Measurements from ENCODE around the gene TMEM26.
"Not testable (repeated sequence)": the region's sequence is repeated elsewhere in the genome, so short reads cannot be mapped to it uniquely, and the experiment has no call there.

The TMEM26 gene

DNA sequence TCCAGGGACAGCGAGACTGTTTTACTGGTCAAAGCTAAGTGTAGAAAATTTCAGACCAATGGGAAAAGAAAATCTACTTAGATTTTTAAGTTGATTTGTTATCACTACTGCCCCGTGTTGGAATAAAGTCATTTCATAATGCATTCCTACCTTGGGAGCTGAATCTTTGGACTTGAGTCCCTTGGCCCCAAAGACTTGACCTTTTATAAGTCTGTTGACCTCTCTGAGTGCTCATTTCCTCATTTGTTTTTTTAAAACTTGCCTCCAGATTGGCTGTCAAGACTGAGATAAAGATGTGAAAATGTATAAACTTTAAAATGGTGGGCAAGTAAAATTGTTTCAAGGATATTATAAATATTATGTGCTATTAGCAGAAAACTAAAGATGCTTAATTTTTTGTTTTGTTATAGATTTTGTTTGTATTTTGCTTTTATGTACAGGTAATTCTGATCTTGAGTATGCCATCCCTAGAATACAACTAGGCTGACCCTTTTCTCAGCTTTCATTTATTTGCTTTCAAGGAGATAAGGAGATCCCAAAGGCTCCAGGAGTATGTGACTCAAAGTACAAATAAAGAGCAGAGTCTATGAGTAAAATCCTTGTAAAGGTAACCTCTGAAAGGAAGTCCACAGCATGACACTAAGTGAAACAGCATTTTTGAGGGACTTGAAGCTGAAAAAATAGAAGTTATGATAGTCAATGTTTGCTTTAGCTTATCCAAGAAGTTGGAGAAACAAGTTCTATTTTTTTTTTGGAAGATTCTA lies 54.6 kb downstream of the TMEM26 start:
- peak; percentile 31 for DNase-seq (ENCODE audit: low read depth, low spot score)
- H3K4me3 ChIP-seq (ENCODE audit: low read depth, low read length), result no peak overlapping the region
- in situ Hi-C loops (cut with HindIII; ENCODE audit: low sequenced_read_pairs), result no loop called here
- TF ChIP-seq, protein P1, sequence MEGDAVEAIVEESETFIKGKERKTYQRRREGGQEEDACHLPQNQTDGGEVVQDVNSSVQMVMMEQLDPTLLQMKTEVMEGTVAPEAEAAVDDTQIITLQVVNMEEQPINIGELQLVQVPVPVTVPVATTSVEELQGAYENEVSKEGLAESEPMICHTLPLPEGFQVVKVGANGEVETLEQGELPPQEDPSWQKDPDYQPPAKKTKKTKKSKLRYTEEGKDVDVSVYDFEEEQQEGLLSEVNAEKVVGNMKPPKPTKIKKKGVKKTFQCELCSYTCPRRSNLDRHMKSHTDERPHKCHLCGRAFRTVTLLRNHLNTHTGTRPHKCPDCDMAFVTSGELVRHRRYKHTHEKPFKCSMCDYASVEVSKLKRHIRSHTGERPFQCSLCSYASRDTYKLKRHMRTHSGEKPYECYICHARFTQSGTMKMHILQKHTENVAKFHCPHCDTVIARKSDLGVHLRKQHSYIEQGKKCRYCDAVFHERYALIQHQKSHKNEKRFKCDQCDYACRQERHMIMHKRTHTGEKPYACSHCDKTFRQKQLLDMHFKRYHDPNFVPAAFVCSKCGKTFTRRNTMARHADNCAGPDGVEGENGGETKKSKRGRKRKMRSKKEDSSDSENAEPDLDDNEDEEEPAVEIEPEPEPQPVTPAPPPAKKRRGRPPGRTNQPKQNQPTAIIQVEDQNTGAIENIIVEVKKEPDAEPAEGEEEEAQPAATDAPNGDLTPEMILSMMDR (IDR thresholded peaks at IDR 0.05; ENCODE audit: low read depth, low read length), result no peak

DNA sequence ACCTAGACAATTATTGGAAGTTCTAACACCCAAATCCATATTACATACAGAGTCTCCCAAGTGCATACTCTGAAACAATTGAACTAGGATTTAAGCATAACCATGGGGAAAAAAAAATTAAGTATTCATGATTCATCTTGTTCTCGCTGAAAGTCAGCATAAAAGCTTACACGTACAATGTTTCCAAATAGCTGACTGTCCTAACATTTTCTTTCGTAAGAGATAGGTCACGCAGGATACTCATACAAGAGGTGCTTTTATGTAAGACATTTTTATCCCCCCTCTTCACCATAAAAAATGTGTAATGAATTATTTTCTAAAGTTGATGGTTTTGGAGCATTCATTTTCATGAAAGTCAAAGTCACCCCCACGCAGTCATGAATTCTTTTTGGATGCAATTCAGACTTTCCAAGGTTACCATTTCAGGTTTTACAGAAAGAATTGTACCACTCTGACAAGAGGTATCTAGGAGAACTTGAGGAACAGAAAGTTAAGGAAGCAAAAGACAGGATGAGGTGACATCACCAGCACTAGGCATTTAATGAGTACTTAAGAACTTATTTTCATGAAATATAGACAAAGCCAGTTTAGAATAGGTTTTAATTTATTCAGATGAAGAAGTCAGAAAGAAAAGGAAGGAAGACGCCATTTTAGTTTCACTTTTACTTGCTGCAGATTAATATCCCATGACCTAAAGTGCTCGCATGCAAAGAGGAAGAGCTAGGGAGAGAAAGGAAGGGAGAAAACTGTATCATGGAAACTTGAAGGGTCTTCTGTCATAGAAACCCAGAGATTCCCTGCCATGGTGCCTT lies 55.8 kb downstream of the TMEM26 start:
- DNase-seq (ENCODE audit: low read depth, low spot score), result peak; percentile 39
- TF ChIP-seq, protein P1 (IDR thresholded peaks at IDR 0.05; ENCODE audit: low read depth, low read length), result no peak
- no peak overlapping the region for H3K4me3 ChIP-seq (ENCODE audit: low read depth, low read length)
- in situ Hi-C loops (cut with HindIII; ENCODE audit: low sequenced_read_pairs), result no loop called here

DNA sequence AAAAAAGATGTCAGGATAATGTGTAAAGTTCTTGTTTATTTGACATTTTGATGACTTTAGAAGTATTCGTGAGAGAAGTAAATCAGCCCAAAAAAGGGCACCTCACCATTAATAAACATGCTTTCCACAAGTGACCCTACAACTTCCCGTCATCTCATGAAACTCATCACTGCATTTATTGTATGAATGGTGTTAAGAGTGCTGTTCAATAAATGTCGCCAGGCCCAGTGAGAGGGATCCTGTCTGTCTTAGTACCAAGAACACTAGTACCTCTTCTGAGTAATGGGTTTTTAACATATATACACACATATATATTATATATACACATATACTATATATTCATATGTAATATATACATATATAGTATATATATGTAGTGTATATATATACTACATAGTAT lies 61.9 kb downstream of the TMEM26 start:
- H3K4me3 ChIP-seq (ENCODE audit: low read depth, low read length), result no peak overlapping the region
- TF ChIP-seq, protein P1 (IDR thresholded peaks at IDR 0.05; ENCODE audit: low read depth, low read length), result no peak
- in situ Hi-C loops (cut with HindIII; ENCODE audit: low sequenced_read_pairs), result no loop called here
- DNase-seq (ENCODE audit: low read depth, low spot score), result no peak

DNA sequence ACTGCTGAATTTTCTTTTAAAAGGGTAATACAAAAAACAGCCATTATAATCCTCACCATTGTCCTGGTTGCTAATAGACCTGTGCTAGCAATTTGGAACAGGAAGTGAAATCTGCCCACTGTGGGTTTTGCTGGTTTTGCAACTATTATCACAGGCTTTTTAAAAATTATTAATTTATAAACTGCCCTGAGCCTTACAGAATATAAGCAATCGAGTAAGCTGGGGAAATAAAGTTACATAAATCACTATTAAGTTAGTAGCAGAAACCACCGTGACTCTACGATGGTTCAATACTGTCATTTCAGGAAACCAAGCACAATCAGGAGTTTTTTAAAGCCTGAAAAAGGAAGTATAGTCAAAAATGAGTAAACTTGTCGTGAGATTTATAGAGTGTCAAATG lies 62.3 kb downstream of the TMEM26 start:
- no peak for DNase-seq (ENCODE audit: low read depth, low spot score)
- H3K4me3 ChIP-seq (ENCODE audit: low read depth, low read length), result no peak overlapping the region
- in situ Hi-C loops (cut with HindIII; ENCODE audit: low sequenced_read_pairs), result no loop called here
- TF ChIP-seq, protein P1 (IDR thresholded peaks at IDR 0.05; ENCODE audit: low read depth, low read length), result no peak

DNA sequence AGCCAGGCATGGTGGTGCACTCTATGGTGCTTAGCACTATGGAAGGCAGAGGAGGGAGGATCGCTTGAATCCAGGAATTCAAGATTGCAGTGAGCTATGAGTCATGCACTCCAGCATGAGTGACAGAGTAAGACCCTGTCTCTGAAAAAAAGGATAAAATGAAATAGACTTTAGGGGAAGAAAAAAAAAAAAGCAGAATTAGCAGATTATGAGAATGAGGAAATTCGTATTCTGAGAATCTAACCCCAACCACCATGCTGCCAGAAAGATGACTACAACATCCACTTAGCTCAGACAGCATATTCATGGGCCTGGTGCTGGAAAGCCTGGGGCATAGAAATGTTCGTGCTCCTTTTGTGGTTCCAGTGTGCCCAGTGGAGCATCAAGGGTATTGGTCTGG lies 63.3 kb downstream of the TMEM26 start:
- TF ChIP-seq, protein P1 (IDR thresholded peaks at IDR 0.05; ENCODE audit: low read depth, low read length), result no peak
- DNase-seq (ENCODE audit: low read depth, low spot score), result no peak
- in situ Hi-C loops (cut with HindIII; ENCODE audit: low sequenced_read_pairs), result no loop called here
- no peak overlapping the region for H3K4me3 ChIP-seq (ENCODE audit: low read depth, low read length)

DNA sequence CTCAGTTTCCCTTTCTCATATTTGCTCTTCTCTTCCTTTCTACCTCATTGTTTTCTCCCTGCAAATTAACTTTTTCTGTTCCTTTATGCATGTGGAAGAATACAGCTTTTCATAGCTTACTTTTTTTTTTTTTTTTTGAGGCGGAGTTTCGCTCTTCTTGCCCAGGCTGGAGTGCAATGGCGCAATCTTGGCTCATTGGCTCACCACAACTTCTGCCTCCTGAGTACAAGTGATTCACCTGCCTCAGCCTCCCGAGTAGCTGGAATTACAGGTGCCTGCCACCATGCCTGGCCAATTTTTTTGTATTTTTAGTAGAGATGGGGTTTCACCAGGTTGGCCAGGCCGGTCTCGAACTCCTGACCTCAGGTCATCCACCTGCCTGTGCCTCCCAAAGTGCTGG lies 64.2 kb downstream of the TMEM26 start:
- DNase-seq (ENCODE audit: low read depth, low spot score); in situ Hi-C loops (cut with HindIII; ENCODE audit: low sequenced_read_pairs); H3K4me3 ChIP-seq (ENCODE audit: low read depth, low read length): not testable (repeated sequence)

All from astrocyte of the spinal cord (primary cell).